ENCODE data around the gene APAF1. TPM values are rescaled to one million over a fixed set of nuclear protein-coding genes. Genes with fewer than 3 reads are reported as not detected.
A peak's percentile ranks its signal among the peaks of the same experiment; 100 is the strongest.

Gene APAF1
- total and polyA plus RNA-seq, 9 of the 15 experiments (the other 6 are each of a cell fraction or from before 2014, with no cell fraction given): 5.1 to 15.7 (median 9.9) TPM

GRCh38 chr12:98645572-98646067 lies 530 bp downstream of the APAF1 start (continued):
- TF ChIP-seq ARID4B (CRISPR knock-in tag; IDR thresholded peaks at IDR 0.05): no peak
- 0 out of 2 replicates have a peak, but pooled peaks have one; percentile 31 for TF ChIP-seq ZNF511 (CRISPR knock-in tag; IDR thresholded peaks at IDR 0.05)
- no peak for TF ChIP-seq MIER1 (IDR thresholded peaks at IDR 0.05; ENCODE audit: low read depth)
- TF ChIP-seq ZBTB40 (IDR thresholded peaks at IDR 0.05): peak; percentile 9; the same call in 1 of the 2 replicates
- TF ChIP-seq ZBTB40 (CRISPR knock-in tag; IDR thresholded peaks at IDR 0.05): no peak
- TF ChIP-seq ELF2 (CRISPR knock-in tag; IDR thresholded peaks at IDR 0.05): peak; percentile 56; the same call in 1 of the 2 replicates
- peak; percentile 10; the same call in 1 of the 2 replicates for TF ChIP-seq LCOR (CRISPR knock-in tag; IDR thresholded peaks at IDR 0.05)
- 0 out of 2 replicates have a peak, but pooled peaks have one; percentile 28 for TF ChIP-seq SMARCE1 (IDR thresholded peaks at IDR 0.05)
- TF ChIP-seq KAT7 (CRISPR knock-in tag; IDR thresholded peaks at IDR 0.05; ENCODE audit: borderline replicate concordance): peak; percentile 71; the same call in 1 of the 2 replicates
- TF ChIP-seq TOE1 (IDR thresholded peaks at IDR 0.05; ENCODE audit: borderline replicate concordance): 0 out of 2 replicates have a peak, but pooled peaks have one; percentile 33
- no peak for TF ChIP-seq TOE1 (CRISPR knock-in tag; IDR thresholded peaks at IDR 0.05; ENCODE audit: borderline replicate concordance, low read depth)
- no peak for TF ChIP-seq ZBTB2 (IDR thresholded peaks at IDR 0.05)
- peak; percentile 9; the same call in 1 of the 2 replicates for TF ChIP-seq NCOA6 (IDR thresholded peaks at IDR 0.05)

Measured in K562 (cell line).